SK-N-SH (cell line): Measurements from ENCODE around the gene KCNB1. TPM values are rescaled to one million over a fixed set of nuclear protein-coding genes. Genes with fewer than 3 reads are reported as not detected.

Experiments used
- CTCF ChIA-PET: fragments of 300-600, 350-600 bp; formaldehyde crosslinking; extraction: SDS; loops from one replicate; lab custom pipeline; 2021; lab: Yijun Ruan, JAX
- POLR2A ChIA-PET: fragments of 350-600 bp; sonication (Branson Sonifier 250); formaldehyde crosslinking; extraction: SDS; loops from one replicate; lab custom pipeline; 2020; ENCODE audit warnings: antibody characterized with exemption, inconsistent platforms; lab: Yijun Ruan, JAX
- DNase-seq: peaks from one replicate; pipeline ENCODE4 v3.0.0; 2012
- H2AFZ ChIP-seq: fragments of 200-600 bp; sonication (generic); 2 replicates; pipeline ENCODE4 v1.8.1; 2016; ENCODE audit warnings: antibody characterized with exemption, mild to moderate bottlenecking, low read depth
- H3F3A ChIP-seq: fragments of 200-600 bp; sonication (generic); replicated peaks from 2 replicates; pipeline ENCODE3; 2016; ENCODE audit warnings: antibody characterized with exemption, mild to moderate bottlenecking; ENCODE audit not compliant: insufficient read depth
- H3K27ac ChIP-seq, 2 experiments: fragments of 200-500 bp in 1 of 2; fragments of 200-600 bp in 1 of 2; sonication (Bioruptor generic) in 1 of 2; sonication (generic), shearing (Covaris generic) in 1 of 2; 2 replicates each; pipeline versions ENCODE4 v1.5.1 to v1.6.1; 2014 to 2016; ENCODE audit warnings: low read depth in 2 of 2, inconsistent platforms in 1 of 2, low read length in 1 of 2, mild to moderate bottlenecking in 1 of 2, mixed read lengths in 1 of 2
- H3K27me3 ChIP-seq: fragments of 200-600 bp; sonication (generic), shearing (Covaris generic); 2 replicates; pipeline ENCODE4 v1.6.1; 2016; ENCODE audit warnings: mixed run types; ENCODE audit not compliant: insufficient read depth
- H3K36me3 ChIP-seq, 2 experiments: fragments of 200-500 bp in 1 of 2; fragments of 200-600 bp in 1 of 2; sonication (Bioruptor generic) in 1 of 2; sonication (generic) in 1 of 2; replicated peaks in 1 of 2; 2 replicates each; pipeline versions ENCODE3 to v1.5.1; 2014 to 2016; ENCODE audit warnings: low read length in 1 of 2, mild to moderate bottlenecking in 1 of 2; ENCODE audit not compliant: insufficient read depth in 2 of 2, control insufficient read depth in 1 of 2
- H3K4me1 ChIP-seq, 2 experiments: fragments of 200-500 bp in 1 of 2; fragments of 200-600 bp in 1 of 2; sonication (Bioruptor generic) in 1 of 2; sonication (generic), shearing (Covaris generic) in 1 of 2; 2 replicates each; pipeline versions ENCODE4 v1.5.1 to v1.6.1; 2014 to 2016; ENCODE audit warnings: low read depth in 1 of 2, low read length in 1 of 2, mixed run types in 1 of 2; ENCODE audit not compliant: insufficient read depth in 2 of 2, control insufficient read depth in 1 of 2
- H3K4me2 ChIP-seq: fragments of 200-600 bp; sonication (generic), shearing (Covaris generic); 2 replicates; pipeline ENCODE4 v1.6.1; 2017; ENCODE audit warnings: mixed run types
- H3K4me3 ChIP-seq, 2 experiments: fragments of 200-500 bp in 1 of 2; fragments of 200-600 bp in 1 of 2; sonication (Bioruptor generic) in 1 of 2; sonication (generic), shearing (Covaris generic) in 1 of 2; 2 replicates each; pipeline versions ENCODE4 v1.5.1 to v1.8.1; 2014 to 2016; ENCODE audit warnings: low read depth in 2 of 2, inconsistent platforms in 1 of 2, low read length in 1 of 2, mild to moderate bottlenecking in 1 of 2, mixed read lengths in 1 of 2, moderate library complexity in 1 of 2
- H3K79me2 ChIP-seq: fragments of 200-600 bp; sonication (generic); 2 replicates; pipeline ENCODE4 v1.8.1; 2017; ENCODE audit warnings: mild to moderate bottlenecking; ENCODE audit not compliant: insufficient read depth
- H3K9ac ChIP-seq: fragments of 200-600 bp; sonication (generic); 2 replicates; pipeline ENCODE4 v1.6.1; 2017; ENCODE audit warnings: mixed run types
- H3K9me2 ChIP-seq: fragments of 200-600 bp; sonication (generic); 2 replicates; pipeline ENCODE4 v1.6.1; 2017; ENCODE audit warnings: mixed run types
- H3K9me3 ChIP-seq: fragments of 200-600 bp; sonication (generic); 2 replicates; pipeline ENCODE4 v1.6.1; 2017; ENCODE audit warnings: mixed run types, mild to moderate bottlenecking, moderate library complexity
- H4K20me1 ChIP-seq: fragments of 200-600 bp; sonication (generic); 2 replicates; pipeline ENCODE4 v1.6.1; 2017; ENCODE audit warnings: mild to moderate bottlenecking, mixed run types; ENCODE audit not compliant: insufficient read depth
- CHD2 ChIP-seq: fragments of 150-350 bp; IDR thresholded peaks from 2 replicates; pipeline ENCODE4 v1.6.1; 2018; ENCODE audit warnings: low read length; ENCODE audit not compliant: partially characterized antibody
- EP300 ChIP-seq, 2 experiments: IDR thresholded peaks; 2 replicates each; pipeline versions ENCODE4 v1.4.0 to v1.6.1; 2012; ENCODE audit warnings: borderline replicate concordance in 1 of 2, low read depth in 1 of 2, low read length in 1 of 2
- EZH2phosphoT487 ChIP-seq: fragments of 200-600 bp; sonication (generic); IDR thresholded peaks from 2 replicates; pipeline ENCODE4 v1.6.1; 2017; ENCODE audit warnings: low read depth, mixed run types, mild to moderate bottlenecking, antibody characterized with exemption, moderate library complexity, borderline replicate concordance
- FOXJ3 ChIP-seq: sonication (generic); formaldehyde crosslinking; IDR thresholded peaks from 2 replicates; pipeline ENCODE4 v1.5.1; 2020; ENCODE audit warnings: mild to moderate bottlenecking, missing genetic modification reagents
- FOXM1 ChIP-seq: IDR thresholded peaks from 2 replicates; pipeline ENCODE4 v1.4.0; 2012; ENCODE audit warnings: low read depth, mild to moderate bottlenecking
- GABPA ChIP-seq: IDR thresholded peaks from 2 replicates; pipeline ENCODE4 v1.4.0; 2012; ENCODE audit warnings: low read depth, mild to moderate bottlenecking
- GATA2 ChIP-seq: sonication (generic); formaldehyde crosslinking; IDR thresholded peaks from 2 replicates; pipeline ENCODE4 v1.5.0; 2020; ENCODE audit warnings: mild to moderate bottlenecking, missing genetic modification reagents
- IRF3 ChIP-seq: fragments of 150-350 bp; IDR thresholded peaks from 2 replicates; pipeline ENCODE4 v1.6.1; 2016; ENCODE audit warnings: mild to moderate bottlenecking, low read depth, low read length
- JUND ChIP-seq: IDR thresholded peaks from 2 replicates; pipeline ENCODE4 v1.4.0; 2012
- MEF2A ChIP-seq: IDR thresholded peaks from 2 replicates; pipeline ENCODE4 v1.4.0; 2012; ENCODE audit warnings: low read depth, borderline replicate concordance
- MXI1 ChIP-seq: IDR thresholded peaks from 2 replicates; pipeline ENCODE4 v1.6.1; 2012; ENCODE audit warnings: mild to moderate bottlenecking, low read depth, low read length, improper control_type of control experiment
- NFIC ChIP-seq: IDR thresholded peaks from 2 replicates; pipeline ENCODE4 v1.4.0; 2012; ENCODE audit warnings: borderline replicate concordance
- NRF1 ChIP-seq: IDR thresholded peaks from 2 replicates; pipeline ENCODE4 v1.6.1; 2012; ENCODE audit warnings: low read depth, mild to moderate bottlenecking, low read length
- PBX3 ChIP-seq: IDR thresholded peaks from 2 replicates; pipeline ENCODE4; 2012
- POLR2AphosphoS5 ChIP-seq: IDR thresholded peaks from 2 replicates; pipeline ENCODE4 v1.6.1; 2012; ENCODE audit warnings: low read depth, low read length
- RAD21 ChIP-seq: IDR thresholded peaks from 2 replicates; pipeline ENCODE4 v1.6.1; 2012; ENCODE audit warnings: mild to moderate bottlenecking, low read length
- RCOR1 ChIP-seq: fragments of 150-350 bp; IDR thresholded peaks from 2 replicates; pipeline ENCODE4 v1.6.1; 2017; ENCODE audit warnings: antibody characterized with exemption, low read length
- RFX5 ChIP-seq: IDR thresholded peaks from 2 replicates; pipeline ENCODE4 v1.6.1; 2012; ENCODE audit warnings: mild to moderate bottlenecking, improper control_type of control experiment, low read length
- TAF1 ChIP-seq: IDR thresholded peaks from 2 replicates; pipeline ENCODE4 v1.6.1; 2012; ENCODE audit warnings: low read depth, mild to moderate bottlenecking, low read length, moderate library complexity, borderline replicate concordance
- TCF12 ChIP-seq: IDR thresholded peaks from 2 replicates; pipeline ENCODE4 v1.4.0; 2012
- YY1 ChIP-seq: IDR thresholded peaks from 2 replicates; pipeline ENCODE4 v1.4.0; 2012; ENCODE audit warnings: low read depth, mild to moderate bottlenecking
- WGBS: methylation state at CpG from one replicate; pipeline ENCODE4 v1.1.6; 2017; ENCODE audit warnings: low lambda C conversion rate; 5-methylcytosine and 5-hydroxymethylcytosine counted together
- polyA plus RNA-seq, 3 experiments: library from polyadenylated mRNA; depleted of rRNA; stranded (reverse); fragments of >200 nt; gene quantifications; 2 replicates each; pipeline ENCODE4 v1.2.3, GENCODE V29; 2012
- TF ChIP-seq, protein P1 (sequence below): fragments of 200-600 bp; sonication (generic); IDR thresholded peaks from 2 replicates; pipeline ENCODE4 v1.6.1; 2017; ENCODE audit warnings: antibody characterized with exemption, mild to moderate bottlenecking, moderate library complexity
- TF ChIP-seq, protein P2 (sequence below): IDR thresholded peaks from 2 replicates; pipeline ENCODE4 v1.4.0; 2012; ENCODE audit warnings: low read depth
- TF ChIP-seq, protein P3 (sequence below): fragments of 150-350 bp; IDR thresholded peaks from 2 replicates; pipeline ENCODE4 v1.6.1; 2017; ENCODE audit warnings: antibody characterized with exemption, low read length, low read depth, borderline replicate concordance

KCNB1 gene
- polyA plus RNA-seq, 1 of the 3 experiments (the other 2 are of a cell fraction): 0.82 TPM

DNA sequence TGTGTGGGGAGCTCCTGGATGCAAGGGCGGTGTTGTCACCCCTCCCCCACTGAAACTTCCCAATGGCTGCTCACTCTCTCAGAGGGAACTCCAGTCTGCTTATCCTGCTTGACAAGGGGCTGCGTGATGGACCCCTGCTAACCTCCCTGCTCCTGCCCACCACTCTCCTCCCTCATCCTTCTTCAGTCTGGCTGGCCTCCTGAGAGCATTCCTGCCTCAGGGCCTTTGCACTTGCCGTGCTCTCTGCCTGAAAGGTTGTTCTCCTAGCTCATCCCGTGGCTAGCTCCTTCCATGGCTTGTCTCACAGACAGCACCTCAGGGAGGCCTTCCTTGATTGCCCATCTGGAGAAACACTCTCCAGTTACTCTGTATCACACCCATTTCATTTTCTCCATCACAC lies 130.7 kb downstream of the KCNB1 start:
- no peaks in the 10 kb centered on the region for H3K9me2 ChIP-seq
- CTCF ChIA-PET: interaction anchor here (1.0 to 2.9 kb wide), 6 partner anchors 9 to 157 kb away, joined by 3 to 15 read pairs (median 6); no protein-coding TSS in a partner anchor
- H3K9ac ChIP-seq: no peak overlapping the region
- H3K79me2 ChIP-seq: no peaks in the 10 kb centered on the region
- no peaks in the 10 kb centered on the region for H3K27me3 ChIP-seq
- POLR2A ChIA-PET: no interaction called here
- H3K9me3 ChIP-seq: no peaks in the 10 kb centered on the region
- H3K4me1 ChIP-seq: peaks cover 0 to 3% of the 10 kb centered on the region in 2 experiments; a peak in 2 of 4 replicates
- no peak overlapping the region for H2AFZ ChIP-seq
- TF ChIP-seq CHD2: no peak
- no peak for TF ChIP-seq FOXJ3 (CRISPR knock-in tag)
- TF ChIP-seq JUND: no peak
- TF ChIP-seq MXI1: no peak
- TF ChIP-seq FOXM1: no peak
- no peak for TF ChIP-seq IRF3
- TF ChIP-seq RFX5: no peak
- TF ChIP-seq TAF1: no peak
- TF ChIP-seq RCOR1: no peak
- no peak for TF ChIP-seq YY1
- no peak for TF ChIP-seq NFIC
- TF ChIP-seq MEF2A: no peak
- TF ChIP-seq EZH2phosphoT487: no peak
- TF ChIP-seq POLR2AphosphoS5: no peak
- no peak for TF ChIP-seq PBX3
- TF ChIP-seq GATA2 (CRISPR knock-in tag): no peak
- TF ChIP-seq NRF1: no peak
- H3F3A ChIP-seq: no peaks in the 10 kb centered on the region
- H3K4me2 ChIP-seq: no peak overlapping the region
- no peak for DNase-seq
- H3K36me3 ChIP-seq: no peaks in the 10 kb centered on the region
- H3K4me3 ChIP-seq: no peak overlapping the region
- WGBS: 90% methylated on average over 4 of the region's 4 CpGs
- H3K27ac ChIP-seq: no peak overlapping the region
- H4K20me1 ChIP-seq: no peaks in the 10 kb centered on the region

DNA sequence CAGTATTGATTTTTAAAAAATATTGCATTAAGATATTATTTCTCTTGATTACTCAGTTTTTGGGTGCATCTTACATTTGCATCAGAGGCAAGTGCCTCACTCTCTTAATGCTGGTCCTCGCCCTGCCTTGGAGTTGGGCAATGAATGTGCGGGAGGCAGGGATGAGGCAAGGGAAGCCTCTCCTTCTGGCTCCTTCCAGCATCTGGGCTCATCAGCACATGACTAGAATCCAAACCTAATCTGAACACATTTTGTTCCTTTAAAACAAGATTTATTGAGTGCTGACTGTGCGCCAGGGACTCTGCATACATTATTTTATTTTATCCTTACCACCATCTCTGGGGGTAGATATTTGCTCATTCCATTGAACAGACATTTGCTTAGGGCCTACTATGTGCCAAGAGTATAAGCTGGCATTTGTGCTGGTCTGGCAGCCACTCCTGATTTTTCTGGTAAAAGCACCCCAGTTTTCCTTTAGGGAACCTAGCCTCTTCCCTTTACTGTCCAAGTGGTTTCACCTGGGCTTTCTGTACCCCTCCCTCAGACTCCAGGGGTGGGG lies 132.7 kb downstream of the KCNB1 start:
- H3K36me3 ChIP-seq: no peaks in the 10 kb centered on the region
- no peaks in the 10 kb centered on the region for H3K9me3 ChIP-seq
- H3K4me2 ChIP-seq: no peak overlapping the region
- no peak for TF ChIP-seq TCF12
- no peak for TF ChIP-seq GABPA
- no peak for TF ChIP-seq RAD21
- TF ChIP-seq JUND: no peak
- TF ChIP-seq, protein P1, sequence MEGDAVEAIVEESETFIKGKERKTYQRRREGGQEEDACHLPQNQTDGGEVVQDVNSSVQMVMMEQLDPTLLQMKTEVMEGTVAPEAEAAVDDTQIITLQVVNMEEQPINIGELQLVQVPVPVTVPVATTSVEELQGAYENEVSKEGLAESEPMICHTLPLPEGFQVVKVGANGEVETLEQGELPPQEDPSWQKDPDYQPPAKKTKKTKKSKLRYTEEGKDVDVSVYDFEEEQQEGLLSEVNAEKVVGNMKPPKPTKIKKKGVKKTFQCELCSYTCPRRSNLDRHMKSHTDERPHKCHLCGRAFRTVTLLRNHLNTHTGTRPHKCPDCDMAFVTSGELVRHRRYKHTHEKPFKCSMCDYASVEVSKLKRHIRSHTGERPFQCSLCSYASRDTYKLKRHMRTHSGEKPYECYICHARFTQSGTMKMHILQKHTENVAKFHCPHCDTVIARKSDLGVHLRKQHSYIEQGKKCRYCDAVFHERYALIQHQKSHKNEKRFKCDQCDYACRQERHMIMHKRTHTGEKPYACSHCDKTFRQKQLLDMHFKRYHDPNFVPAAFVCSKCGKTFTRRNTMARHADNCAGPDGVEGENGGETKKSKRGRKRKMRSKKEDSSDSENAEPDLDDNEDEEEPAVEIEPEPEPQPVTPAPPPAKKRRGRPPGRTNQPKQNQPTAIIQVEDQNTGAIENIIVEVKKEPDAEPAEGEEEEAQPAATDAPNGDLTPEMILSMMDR: no peak
- TF ChIP-seq EP300 (IDR thresholded peaks at IDR 0.05; ENCODE audit: borderline replicate concordance in 1 of 2, low read depth in 1 of 2, low read length in 1 of 2): no peak
- TF ChIP-seq IRF3: no peak
- TF ChIP-seq, protein P2, sequence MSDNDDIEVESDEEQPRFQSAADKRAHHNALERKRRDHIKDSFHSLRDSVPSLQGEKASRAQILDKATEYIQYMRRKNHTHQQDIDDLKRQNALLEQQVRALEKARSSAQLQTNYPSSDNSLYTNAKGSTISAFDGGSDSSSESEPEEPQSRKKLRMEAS: no peak
- TF ChIP-seq, protein P3, sequence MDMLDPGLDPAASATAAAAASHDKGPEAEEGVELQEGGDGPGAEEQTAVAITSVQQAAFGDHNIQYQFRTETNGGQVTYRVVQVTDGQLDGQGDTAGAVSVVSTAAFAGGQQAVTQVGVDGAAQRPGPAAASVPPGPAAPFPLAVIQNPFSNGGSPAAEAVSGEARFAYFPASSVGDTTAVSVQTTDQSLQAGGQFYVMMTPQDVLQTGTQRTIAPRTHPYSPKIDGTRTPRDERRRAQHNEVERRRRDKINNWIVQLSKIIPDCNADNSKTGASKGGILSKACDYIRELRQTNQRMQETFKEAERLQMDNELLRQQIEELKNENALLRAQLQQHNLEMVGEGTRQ: no peak
- TF ChIP-seq FOXJ3 (CRISPR knock-in tag): no peak
- no peaks in the 10 kb centered on the region for H3K9me2 ChIP-seq
- peaks cover 5 to 16% of the 10 kb centered on the region in 2 experiments; a peak in 3 of 4 replicates for H3K4me1 ChIP-seq
- H3K27ac ChIP-seq: no peak overlapping the region
- H2AFZ ChIP-seq: no peak overlapping the region
- POLR2A ChIA-PET: no interaction called here
- no peak overlapping the region for H3K9ac ChIP-seq
- H3K27me3 ChIP-seq: no peaks in the 10 kb centered on the region
- peaks cover 18% of the 10 kb centered on the region for H3F3A ChIP-seq
- 96% methylated on average over 3 of the region's 3 CpGs for WGBS
- CTCF ChIA-PET: interaction anchor here (1.3 to 2.9 kb wide), 3 partner anchors 16 to 159 kb away, joined by 3 to 15 read pairs (median 9); no protein-coding TSS in a partner anchor
- no peak overlapping the region for H3K4me3 ChIP-seq
- no peaks in the 10 kb centered on the region for H4K20me1 ChIP-seq
- no peaks in the 10 kb centered on the region for H3K79me2 ChIP-seq
- no peak for DNase-seq
